NCI-H345 (cell line): Measurements from ENCODE around the gene BCAR1.
"Not testable (repeated sequence)": the region's sequence is repeated elsewhere in the genome, so short reads cannot be mapped to it uniquely, and the experiment has no call there.

Source experiments
- DNase-seq: peaks from one replicate; lab custom pipeline; 2025; lab: John Stamatoyannopoulos, UW

BCAR1 gene

GRCh38 chr16:75251280-75252048 lies at the start of gene BCAR1:
Gene BCAR1 (minus strand): TSS chr16:75251624. CDS start chr16:75251482, 142 bp downstream.
- DNase-seq = peak; percentile 75

- no peak for DNase-seq
These were observed 46.8 kb upstream of the BCAR1 start for GRCh38 chr16:75298267-75298666.

GRCh38 chr16:75296606-75297005 lies 45.2 kb upstream of the BCAR1 start:
- DNase-seq = peak; percentile 11

GRCh38 chr16:75294773-75295459 lies 43.5 kb upstream of the BCAR1 start:
- DNase-seq = no peak

GRCh38 chr16:75293772-75294171 lies 42.3 kb upstream of the BCAR1 start:
- no peak for DNase-seq

- DNase-seq = no peak
These were observed 41.7 kb upstream of the BCAR1 start for GRCh38 chr16:75293173-75293572.

- no peak for DNase-seq
These were observed 41.3 kb upstream of the BCAR1 start for GRCh38 chr16:75292691-75293090.

- DNase-seq = no peak
These were observed 37.8 kb upstream of the BCAR1 start for GRCh38 chr16:75289189-75289588.

GRCh38 chr16:75288596-75289120 lies 37.2 kb upstream of the BCAR1 start:
- no peak for DNase-seq

- no peak for DNase-seq
These were observed 36.8 kb upstream of the BCAR1 start for GRCh38 chr16:75288181-75288580.

- DNase-seq = no peak
These were observed 36.3 kb upstream of the BCAR1 start for GRCh38 chr16:75287708-75288107.

- DNase-seq = no peak
These were observed 35.0 kb upstream of the BCAR1 start for GRCh38 chr16:75286389-75286788.

GRCh38 chr16:75282466-75283281 lies 31.2 kb upstream of the BCAR1 start:
- no peak for DNase-seq

- no peak for DNase-seq
These were observed 30.4 kb upstream of the BCAR1 start for GRCh38 chr16:75281826-75282225.

- DNase-seq = not testable (repeated sequence)
These were observed 29.6 kb upstream of the BCAR1 start for GRCh38 chr16:75281009-75281408.

GRCh38 chr16:75280331-75280804 lies 28.9 kb upstream of the BCAR1 start:
- no peak for DNase-seq

GRCh38 chr16:75279305-75279704 lies 27.9 kb upstream of the BCAR1 start:
- DNase-seq = no peak

- DNase-seq = no peak
These were observed 21.9 kb upstream of the BCAR1 start for GRCh38 chr16:75273054-75273925.

GRCh38 chr16:75272629-75273028 lies 21.2 kb upstream of the BCAR1 start:
- DNase-seq = not testable (repeated sequence)

- no peak for DNase-seq
These were observed 20.7 kb upstream of the BCAR1 start for GRCh38 chr16:75272097-75272551.

- no peak for DNase-seq
These were observed 20.1 kb upstream of the BCAR1 start for GRCh38 chr16:75271441-75272096.
